BJ (cell line): ENCODE data around the gene HPCAL1. TPM values are rescaled to one million over a fixed set of nuclear protein-coding genes. Genes with fewer than 3 reads are reported as not detected.

Experiments
- CTCF ChIA-PET: fragments of 350-600 bp; formaldehyde crosslinking; extraction: SDS; loops from one replicate; lab custom pipeline; 2021; ENCODE audit warnings: antibody characterized with exemption, inconsistent platforms; lab: Yijun Ruan, JAX
- POLR2A ChIA-PET: fragments of 300-600 bp; sonication (Branson Sonifier 250); formaldehyde crosslinking; extraction: SDS; loops from one replicate; lab custom pipeline; 2021; ENCODE audit warnings: antibody characterized with exemption; lab: Charles Lee
- DNase-seq: peaks from one replicate; pipeline ENCODE4 v3.0.0-alpha.2; 2011; ENCODE audit warnings: low read depth
- H3K27me3 ChIP-seq: 2 replicates; pipeline ENCODE4 v1.6.0; 2011; ENCODE audit warnings: low read length; ENCODE audit not compliant: control insufficient read depth, insufficient read depth
- H3K36me3 ChIP-seq: 2 replicates; pipeline ENCODE4 v1.5.1; 2011; ENCODE audit warnings: low read length; ENCODE audit not compliant: control insufficient read depth, insufficient read depth
- H3K4me3 ChIP-seq: 2 replicates; pipeline ENCODE4 v1.5.1; 2011; ENCODE audit warnings: low read depth, mild to moderate bottlenecking, control low read depth, low read length
- CTCF ChIP-seq: IDR thresholded peaks from 2 replicates; pipeline ENCODE4 v1.5.1; 2011; ENCODE audit warnings: low read depth, mild to moderate bottlenecking, control low read depth, inconsistent platforms, low read length, moderate library complexity; ENCODE audit not compliant: insufficient read depth
- polyA plus RNA-seq: library from polyadenylated mRNA; depleted of rRNA; stranded (reverse); fragments of >200 nt; gene quantifications from 2 replicates; pipeline ENCODE4 v1.2.3, GENCODE V29; 2011

Gene HPCAL1
- polyA plus RNA-seq, 1 experiment, result 17.6 TPM

- ChIA-PET CTCF (no interaction called here), POLR2A (no interaction called here)
- H3K4me3 ChIP-seq, result no peak overlapping the region
- no peaks in the 10 kb centered on the region for H3K27me3 ChIP-seq
- no peak for DNase-seq
- TF ChIP-seq CTCF, result no peak
- H3K36me3 ChIP-seq, result no peaks in the 10 kb centered on the region; the same call in 1 of the 2 replicates
Measured at GRCh38 chr2:10332402-10333246, 29.9 kb downstream of the HPCAL1 start.

GRCh38 chr2:10333247-10333613, 30.5 kb downstream of the HPCAL1 start:
- CTCF ChIA-PET, result no interaction called here
- POLR2A ChIA-PET, result no interaction called here
- no peak for TF ChIP-seq CTCF
- Histone ChIP-seq H3K36me3 (no peaks in the 10 kb centered on the region; the same call in 1 of the 2 replicates), H3K27me3 (no peaks in the 10 kb centered on the region), H3K4me3 (no peak overlapping the region)
- DNase-seq, result no peak

GRCh38 chr2:10333966-10334365, 31.3 kb downstream of the HPCAL1 start:
- Histone ChIP-seq H3K36me3 (no peaks in the 10 kb centered on the region; the same call in 1 of the 2 replicates), H3K27me3 (no peaks in the 10 kb centered on the region), H3K4me3 (no peak overlapping the region)
- POLR2A ChIA-PET, result no interaction called here
- no peak for DNase-seq
- no peak for TF ChIP-seq CTCF
- CTCF ChIA-PET, result no interaction called here

GRCh38 chr2:10335046-10335840, 32.5 kb downstream of the HPCAL1 start:
- POLR2A ChIA-PET, result no interaction called here

More at GRCh38 chr2:10335046-10335840, 32.5 kb downstream of the HPCAL1 start:
- Histone ChIP-seq H3K27me3 (no peaks in the 10 kb centered on the region), H3K36me3 (no peaks in the 10 kb centered on the region; the same call in 1 of the 2 replicates), H3K4me3 (no peak overlapping the region)
- no peak for TF ChIP-seq CTCF
- CTCF ChIA-PET, result no interaction called here
- no peak for DNase-seq
